ENCODE measurements around the gene FATE1.

- TF ChIP-seq, protein P1, sequence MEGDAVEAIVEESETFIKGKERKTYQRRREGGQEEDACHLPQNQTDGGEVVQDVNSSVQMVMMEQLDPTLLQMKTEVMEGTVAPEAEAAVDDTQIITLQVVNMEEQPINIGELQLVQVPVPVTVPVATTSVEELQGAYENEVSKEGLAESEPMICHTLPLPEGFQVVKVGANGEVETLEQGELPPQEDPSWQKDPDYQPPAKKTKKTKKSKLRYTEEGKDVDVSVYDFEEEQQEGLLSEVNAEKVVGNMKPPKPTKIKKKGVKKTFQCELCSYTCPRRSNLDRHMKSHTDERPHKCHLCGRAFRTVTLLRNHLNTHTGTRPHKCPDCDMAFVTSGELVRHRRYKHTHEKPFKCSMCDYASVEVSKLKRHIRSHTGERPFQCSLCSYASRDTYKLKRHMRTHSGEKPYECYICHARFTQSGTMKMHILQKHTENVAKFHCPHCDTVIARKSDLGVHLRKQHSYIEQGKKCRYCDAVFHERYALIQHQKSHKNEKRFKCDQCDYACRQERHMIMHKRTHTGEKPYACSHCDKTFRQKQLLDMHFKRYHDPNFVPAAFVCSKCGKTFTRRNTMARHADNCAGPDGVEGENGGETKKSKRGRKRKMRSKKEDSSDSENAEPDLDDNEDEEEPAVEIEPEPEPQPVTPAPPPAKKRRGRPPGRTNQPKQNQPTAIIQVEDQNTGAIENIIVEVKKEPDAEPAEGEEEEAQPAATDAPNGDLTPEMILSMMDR (conservative IDR thresholded peaks at IDR 0.05; ENCODE audit: low read depth, low read length): no peak
- TF ChIP-seq EZH2phosphoT487 (IDR thresholded peaks at IDR 0.05; ENCODE audit: borderline replicate concordance, low read length): no peak
Observed at GRCh38 chrX:151715752-151716151, at the start of gene FATE1.

Data from PC-3 (cell line).